ENCODE results near the gene ACTL10. TPM values are rescaled to one million over a fixed set of nuclear protein-coding genes. Genes with fewer than 3 reads are reported as not detected.

ACTL10 gene
- total and polyA plus RNA-seq, 2 of the 13 experiments (the other 11 are each of a cell fraction or from before 2014, with no cell fraction given): not detected

- TF ChIP-seq MNT (IDR thresholded peaks at IDR 0.05) (no peak), ZNF891 (CRISPR knock-in tag; IDR thresholded peaks at IDR 0.05) (no peak), U2AF2 (IDR thresholded peaks at IDR 0.05; ENCODE audit: low read depth, low read length) (no peak), ARID4A (CRISPR knock-in tag; IDR thresholded peaks at IDR 0.05; ENCODE audit: borderline replicate concordance) (peak; percentile 35; the same call in 1 of the 2 replicates), TFDP1 (CRISPR knock-in tag; IDR thresholded peaks at IDR 0.05; ENCODE audit: borderline replicate concordance) (no peak), ZNF160 (CRISPR knock-in tag; IDR thresholded peaks at IDR 0.05) (no peak), TRAFD1 (CRISPR knock-in tag; IDR thresholded peaks at IDR 0.05; ENCODE audit: borderline replicate concordance) (no peak), ZFY (CRISPR knock-in tag; IDR thresholded peaks at IDR 0.05) (no peak), ZNF572 (CRISPR knock-in tag; IDR thresholded peaks at IDR 0.05) (no peak), KMT2A (CRISPR knock-in tag; IDR thresholded peaks at IDR 0.05) (no peak), SP2 (CRISPR knock-in tag; IDR thresholded peaks at IDR 0.05) (no peak), NCOR1 (IDR thresholded peaks at IDR 0.05; ENCODE audit: borderline replicate concordance, low read length) (no peak), USF2 (IDR thresholded peaks at IDR 0.05; ENCODE audit: low read depth, low read length) (no peak), USF2 (CRISPR knock-in tag; IDR thresholded peaks at IDR 0.05; ENCODE audit: borderline replicate concordance) (no peak), ZNF317 (CRISPR knock-in tag; IDR thresholded peaks at IDR 0.05) (0 out of 2 replicates have a peak, but pooled peaks have one; percentile 18), MAFG (CRISPR knock-in tag; IDR thresholded peaks at IDR 0.05) (no peak), ZFP36L2 (CRISPR knock-in tag; IDR thresholded peaks at IDR 0.05) (no peak), SSRP1 (CRISPR knock-in tag; IDR thresholded peaks at IDR 0.05) (0 out of 2 replicates have a peak, but pooled peaks have one; percentile 41), ZNF839 (CRISPR knock-in tag; IDR thresholded peaks at IDR 0.05; ENCODE audit: borderline replicate concordance) (no peak)
Measured at GRCh38 chr20:33688938-33689424, 22.2 kb downstream of the ACTL10 start (continued).
